Bronchial epithelial cell (primary cell): ENCODE results near the gene LRRC8B. TPM values are rescaled to one million over a fixed set of nuclear protein-coding genes. Genes with fewer than 3 reads are reported as not detected.
"Not testable (repeated sequence)": the region's sequence is repeated elsewhere in the genome, so short reads cannot be mapped to it uniquely, and the experiment has no call there.

Experiments used
- DNase-seq: peaks from one replicate; pipeline ENCODE4 v3.0.0-alpha.2; 2010; ENCODE audit warnings: low read depth
- FAIRE-seq: peaks from 2 replicates; lab custom pipeline; 2011; peaks lifted over from hg19 to GRCh38; lab: Jason Lieb, UNC
- H3K27me3 ChIP-seq: 2 replicates; pipeline ENCODE4 v1.5.1; 2011; ENCODE audit warnings: low read length; ENCODE audit not compliant: control insufficient read depth, insufficient read depth
- H3K36me3 ChIP-seq: 2 replicates; pipeline ENCODE4 v1.5.1; 2011; ENCODE audit warnings: low read length; ENCODE audit not compliant: control insufficient read depth, insufficient read depth
- H3K4me3 ChIP-seq: 2 replicates; pipeline ENCODE4 v1.5.1; 2011; ENCODE audit warnings: mild to moderate bottlenecking, low read depth, low read length, control low read depth
- CTCF ChIP-seq: IDR thresholded peaks from 2 replicates; pipeline ENCODE4 v1.5.1; 2011; ENCODE audit warnings: mild to moderate bottlenecking, moderate library complexity, low read length, control low read depth, inconsistent platforms; ENCODE audit not compliant: insufficient read depth, severe bottlenecking
- total RNA-seq: library from RNA; depleted of rRNA; stranded (reverse); fragments of >200 nt; gene quantifications from 2 replicates; pipeline ENCODE4 v1.2.1, GENCODE V29; 2014

The LRRC8B gene
- total RNA-seq, 1 donor from 2014 or later = 7.6 TPM

- DNase-seq (peak; percentile 35), FAIRE-seq (no peak)
- H3K4me3 ChIP-seq = no peak overlapping the region
- no peaks in the 10 kb centered on the region for H3K27me3 ChIP-seq
- H3K36me3 ChIP-seq = no peaks in the 10 kb centered on the region
- no peak for TF ChIP-seq CTCF
These were observed 65.9 kb downstream of the LRRC8B start for GRCh38 chr1:89590341-89591080.

GRCh38 chr1:89592861-89593302, 68.3 kb downstream of the LRRC8B start:
- FAIRE-seq, H3K36me3 ChIP-seq, H3K27me3 ChIP-seq, H3K4me3 ChIP-seq: not testable (repeated sequence)
- DNase-seq = peak; percentile 85

GRCh38 chr1:89594096-89594740, 69.6 kb downstream of the LRRC8B start:
- Histone ChIP-seq H3K4me3 (no peak overlapping the region), H3K27me3 (no peaks in the 10 kb centered on the region), H3K36me3 (no peaks in the 10 kb centered on the region)
- DNase-seq (no peak), FAIRE-seq (no peak)
- TF ChIP-seq CTCF = no peak

GRCh38 chr1:89596698-89597097, 72.1 kb downstream of the LRRC8B start:
- Histone ChIP-seq H3K36me3 (no peaks in the 10 kb centered on the region), H3K4me3 (no peak overlapping the region), H3K27me3 (no peaks in the 10 kb centered on the region)
- DNase-seq (no peak), FAIRE-seq (no peak)
- no peak for TF ChIP-seq CTCF

- Histone ChIP-seq H3K27me3 (no peaks in the 10 kb centered on the region), H3K36me3 (no peaks in the 10 kb centered on the region), H3K4me3 (no peak overlapping the region)
- TF ChIP-seq CTCF = peak; percentile 43
- DNase-seq = peak; percentile 52
- FAIRE-seq = no peak
These were observed 74.1 kb downstream of the LRRC8B start for GRCh38 chr1:89598450-89599331.

GRCh38 chr1:89599332-89599630, 74.7 kb downstream of the LRRC8B start:
- Histone ChIP-seq H3K36me3 (no peaks in the 10 kb centered on the region), H3K4me3 (no peak overlapping the region), H3K27me3 (no peaks in the 10 kb centered on the region)
- DNase-seq (no peak), FAIRE-seq (no peak)
- no peak for TF ChIP-seq CTCF
